GM03348 (cell line): Measurements from ENCODE around the gene POLK.
A peak's percentile ranks its signal among the peaks of the same experiment; 100 is the strongest.
"Not testable (repeated sequence)": the region's sequence is repeated elsewhere in the genome, so short reads cannot be mapped to it uniquely, and the experiment has no call there.

ENCODE experiments used
- DNase-seq: peaks from one replicate; pipeline ENCODE4 v3.0.0; 2012; ENCODE audit warnings: low spot score

Gene POLK

DNA sequence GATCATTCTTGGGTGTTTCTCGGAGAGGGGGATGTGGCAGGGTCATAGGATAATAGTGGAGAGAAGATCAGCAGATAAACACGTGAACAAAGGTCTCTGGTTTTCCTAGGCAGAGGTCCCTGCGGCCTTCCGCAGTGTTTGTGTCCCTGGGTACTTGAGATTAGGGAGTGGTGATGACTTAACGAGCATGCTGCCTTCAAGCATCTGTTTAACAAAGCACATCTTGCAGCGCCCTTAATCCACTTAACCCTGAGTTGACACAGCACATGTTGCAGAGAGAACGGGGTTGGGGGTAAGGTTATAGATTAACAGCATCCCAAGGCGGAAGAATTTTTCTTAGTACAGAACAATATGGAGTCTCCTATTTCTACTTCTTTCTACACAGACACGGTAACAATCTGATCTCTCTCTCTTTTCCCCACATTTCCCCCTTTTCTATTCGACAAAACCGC is 99.2 kb downstream of the POLK start:
- DNase-seq, result not testable (repeated sequence)

- peak; percentile 58 for DNase-seq
Measured at GRCh38 chr5:75611311-75612225, 99.9 kb downstream of the POLK start, which contains the start of gene ANKDD1B. Gene ANKDD1B, plus strand, starts transcription at chr5:75611453. Its CDS starts 182 bp downstream, at chr5:75611635.

DNA sequence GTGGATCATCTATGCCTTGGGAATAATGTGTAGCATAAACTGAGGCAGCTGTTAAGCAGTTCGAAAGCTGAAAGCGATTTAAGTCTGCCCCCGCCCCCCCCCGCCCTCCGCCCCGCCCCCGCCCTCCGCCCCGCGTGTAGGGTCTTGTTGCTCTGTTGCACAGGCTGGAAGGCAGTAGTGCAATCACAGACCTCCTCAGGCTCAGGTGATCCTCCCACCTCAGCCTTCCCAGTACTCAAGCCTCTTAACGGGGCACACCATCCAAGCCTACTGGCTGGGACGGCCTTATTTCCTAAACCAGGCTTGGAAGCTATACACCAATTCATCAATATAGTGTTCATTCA is 100.5 kb downstream of the POLK start:
- no peak for DNase-seq

DNA sequence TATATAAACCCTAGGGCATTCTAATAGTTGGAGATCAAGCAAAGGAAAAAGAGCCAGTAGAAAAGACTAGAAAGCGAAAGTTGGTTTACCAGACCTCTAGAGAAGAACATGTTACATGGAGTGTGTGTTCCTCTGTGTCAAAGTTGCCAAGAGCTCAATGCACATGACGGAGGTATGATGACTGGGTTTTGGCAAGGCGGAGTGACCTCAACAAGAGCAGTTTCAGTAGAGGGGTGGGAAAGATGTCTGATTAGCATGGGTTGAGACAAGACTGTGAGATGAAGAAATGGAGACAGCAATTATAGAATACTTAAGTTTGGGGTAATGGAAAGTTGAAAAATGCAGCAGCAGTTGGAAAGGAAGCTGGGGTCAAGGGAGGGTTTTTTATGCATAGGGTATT is 101.2 kb downstream of the POLK start:
- DNase-seq, result no peak

DNA sequence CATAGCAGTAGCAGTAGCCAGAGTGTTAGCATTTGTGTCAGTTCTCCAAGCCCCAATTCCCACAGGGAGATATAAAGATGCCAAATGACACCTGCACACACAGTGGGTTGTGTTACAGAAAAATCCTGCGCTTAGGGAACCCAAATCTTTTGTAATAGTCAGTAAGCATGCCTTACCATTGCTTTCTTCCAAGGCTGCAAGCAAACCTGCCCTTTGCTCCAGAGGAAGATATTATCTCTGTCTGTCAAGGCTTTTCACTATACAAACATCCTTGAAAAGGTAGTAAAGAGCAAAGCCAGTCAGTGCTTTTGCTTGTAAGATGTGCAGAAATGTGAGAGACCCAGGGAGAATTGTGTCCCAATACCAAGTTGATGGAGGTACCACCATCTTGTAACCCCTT is 102.5 kb downstream of the POLK start:
- DNase-seq, result no peak

DNA sequence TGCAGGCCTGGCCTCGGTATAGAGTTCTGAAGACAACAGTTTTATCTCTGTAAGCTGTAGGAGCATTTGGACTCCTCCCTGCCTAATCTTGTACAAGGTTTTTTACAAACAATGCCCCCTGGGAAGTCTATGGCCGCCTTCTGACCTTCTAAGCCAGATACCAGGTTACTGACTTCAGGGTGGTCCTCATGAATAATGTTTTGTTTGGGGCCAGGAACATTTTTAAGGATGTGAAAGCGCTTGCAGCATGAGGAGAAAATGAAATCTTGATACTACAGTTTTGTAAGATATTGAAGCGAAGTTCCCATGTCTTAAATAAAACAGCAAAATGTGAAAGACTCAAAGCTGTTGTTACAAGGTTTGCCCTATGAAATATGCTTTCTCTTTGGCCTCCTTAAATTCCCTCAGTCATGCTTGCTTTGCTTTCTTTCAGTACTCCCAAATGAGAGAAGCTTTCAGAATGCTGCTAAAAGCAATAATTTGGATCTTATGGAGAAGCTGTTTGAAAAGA is 104.7 kb downstream of the POLK start:
- no peak for DNase-seq

GRCh38 chr5:75616971-75617621 is 105.4 kb downstream of the POLK start:
- DNase-seq, result no peak

DNA sequence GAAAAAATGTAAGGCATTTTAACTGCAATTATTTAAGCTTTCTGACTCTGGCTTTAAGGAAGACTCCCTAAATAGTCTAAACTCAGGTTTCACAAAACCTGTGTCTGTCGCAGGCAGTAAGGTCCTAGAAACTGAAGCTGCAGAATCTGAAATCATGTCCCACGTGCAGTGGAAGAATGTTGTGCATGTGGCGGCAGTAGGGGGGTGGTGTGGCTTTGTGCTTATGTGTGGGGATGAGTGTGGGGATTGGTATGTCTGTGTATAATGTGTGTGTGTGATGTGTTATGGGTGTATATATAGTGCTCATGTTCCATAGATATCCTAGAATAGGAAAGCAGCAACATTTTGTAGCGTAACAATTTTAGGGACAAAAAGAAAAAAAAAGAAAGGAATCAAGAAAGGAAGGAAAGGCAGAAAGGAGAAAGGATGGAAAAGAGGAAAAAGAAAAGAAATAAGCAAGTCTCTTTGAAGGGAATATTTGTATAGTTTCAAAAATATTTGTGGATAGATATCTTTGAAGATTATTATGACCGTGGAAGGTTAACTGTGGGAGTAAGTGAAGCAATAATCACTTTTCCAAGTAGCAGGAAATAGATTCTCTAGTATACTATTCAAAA is 106.2 kb downstream of the POLK start:
- peak; percentile 15 for DNase-seq

GRCh38 chr5:75620184-75620959 is 108.7 kb downstream of the POLK start:
- DNase-seq, result no peak

GRCh38 chr5:75622564-75622963 is 110.9 kb downstream of the POLK start:
- DNase-seq, result no peak

- DNase-seq, result no peak
Measured at GRCh38 chr5:75623846-75624245, 112.2 kb downstream of the POLK start.

GRCh38 chr5:75626959-75627358 is 115.3 kb downstream of the POLK start:
- DNase-seq, result no peak

- DNase-seq, result no peak
Measured at GRCh38 chr5:75627801-75628200, 116.1 kb downstream of the POLK start.

GRCh38 chr5:75630875-75631274 is 119.2 kb downstream of the POLK start:
- no peak for DNase-seq

- DNase-seq, result no peak
Measured at GRCh38 chr5:75632321-75632720, 120.6 kb downstream of the POLK start.

- no peak for DNase-seq
Measured at GRCh38 chr5:75637949-75638348, 126.3 kb downstream of the POLK start.

GRCh38 chr5:75639535-75640311 is 128.0 kb downstream of the POLK start:
- no peak for DNase-seq

DNA sequence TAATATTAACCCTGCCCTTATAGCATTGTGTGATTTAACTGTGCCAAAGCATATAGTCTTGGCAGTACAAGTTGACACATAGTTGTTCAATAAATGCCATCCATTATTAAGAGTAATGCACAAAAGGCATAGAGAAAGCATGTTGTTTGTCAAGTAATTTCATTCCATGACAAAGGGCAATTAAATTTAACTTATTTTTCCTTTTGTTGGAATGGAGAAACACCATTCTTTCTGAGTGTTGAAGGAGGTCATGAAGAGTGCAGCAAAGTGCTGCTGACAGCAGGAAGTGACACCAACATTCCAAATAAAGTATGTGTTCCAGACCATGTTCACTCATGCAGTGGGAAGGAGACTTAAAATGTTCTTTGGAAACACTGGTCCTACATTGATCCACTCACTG is 128.7 kb downstream of the POLK start:
- DNase-seq, result peak; percentile 79

- DNase-seq, result peak; percentile 15
Measured at GRCh38 chr5:75640826-75641225, 129.1 kb downstream of the POLK start.

- no peak for DNase-seq
Measured at GRCh38 chr5:75648712-75649111, 137.0 kb downstream of the POLK start.
